Lung (tissue), 12 donors: ENCODE data around the gene SDK2. TPM values are rescaled to one million over a fixed set of nuclear protein-coding genes. Genes with fewer than 3 reads are reported as not detected.

Experiments
- ATAC-seq: fragments of 200-7000 bp; cut with Tn5 transposase; one replicate; pipeline ENCODE4 v1.9.1; 2020; ENCODE audit warnings: moderate number of reproducible peaks; ENCODE audit not compliant: insufficient read depth, low FRiP score
- DNase-seq, 3 donors: peaks; one replicate each; pipeline ENCODE4 v3.0.0-alpha.2; 2013 to 2017
- H3K27ac ChIP-seq, 2 donors: one replicate each; pipeline ENCODE4 v1.5.1; 2013; ENCODE audit warnings: mild to moderate bottlenecking in 2 of 2, moderate library complexity in 2 of 2, control low read depth in 1 of 2, inconsistent platforms in 1 of 2, low read depth in 1 of 2, low read length in 1 of 2
- H3K27me3 ChIP-seq, 3 donors: one replicate each; pipeline ENCODE4 v1.5.1; 2013; ENCODE audit warnings: low read length in 2 of 3; ENCODE audit not compliant: control insufficient read depth in 3 of 3, insufficient read depth in 3 of 3
- H3K36me3 ChIP-seq, 4 donors: one replicate each; pipeline ENCODE4 v1.5.1; 2013; ENCODE audit warnings: low read length in 4 of 4, mild to moderate bottlenecking in 1 of 4, moderate library complexity in 1 of 4; ENCODE audit not compliant: control insufficient read depth in 4 of 4, insufficient read depth in 4 of 4
- H3K4me1 ChIP-seq, 5 donors: one replicate each; pipeline ENCODE4 v1.5.1; 2013; ENCODE audit warnings: low read length in 5 of 5, mild to moderate bottlenecking in 2 of 5, moderate library complexity in 1 of 5; ENCODE audit not compliant: control insufficient read depth in 5 of 5, insufficient read depth in 5 of 5
- H3K4me3 ChIP-seq: one replicate; pipeline ENCODE4 v1.5.1; 2013; ENCODE audit warnings: mild to moderate bottlenecking, control low read depth, moderate library complexity
- H3K9ac ChIP-seq, 2 donors: one replicate each; pipeline ENCODE4 v1.5.1; 2013; ENCODE audit warnings: low read length in 2 of 2, control low read depth in 1 of 2; ENCODE audit not compliant: insufficient read depth in 1 of 2
- H3K9me3 ChIP-seq, 4 donors: one replicate each; pipeline ENCODE4 v1.5.1; 2013; ENCODE audit warnings: low read length in 3 of 4, mild to moderate bottlenecking in 1 of 4, moderate library complexity in 1 of 4; ENCODE audit not compliant: control insufficient read depth in 4 of 4, insufficient read depth in 3 of 4
- WGBS, 2 donors: extraction: QIAGEN DNeasy Blood & Tissue Kit; methylation state at CpG; one replicate each; pipeline ENCODE4 v1.1.7; 2013; 5-methylcytosine and 5-hydroxymethylcytosine counted together
- polyA plus RNA-seq, 2 donors: library from polyadenylated mRNA; stranded (reverse); fragments of 200-250 nt; gene quantifications; one replicate each; pipeline ENCODE4 v1.2.1, GENCODE V29; 2013
- total RNA-seq, 2 donors: library from RNA; depleted of rRNA in 1 of 2; stranded (reverse); fragments of >200 nt in 1 of 2; gene quantifications; one replicate each; pipeline ENCODE4 v1.2.1, GENCODE V29; 2014 to 2021
- TF ChIP-seq, protein P1 (sequence below): IDR thresholded peaks from 2 replicates; pipeline ENCODE4 v1.5.1; 2012; ENCODE audit warnings: mild to moderate bottlenecking; ENCODE audit errors: control extremely low read depth, extremely low read depth
- donor health status: control.
- donor health status: control.
- donor health status: Bipolar disorder and iron deficiency.
- donor health status: healthy.
- donor health status: DM: yes; HTN: yes; CAD: no.

SDK2 gene
- total and polyA plus RNA-seq, 4 donors: 0.91 to 41.7 (median 4.3) TPM

GRCh38 chr17:73514146-73514863 lies 129.9 kb downstream of the SDK2 start:
- Histone ChIP-seq H3K4me1 (peaks cover 0 to 19% (median 6%) of the 10 kb centered on the region in 5 donors), H3K9me3 (no peaks in the 10 kb centered on the region), H3K9ac (no peak overlapping the region), H3K36me3 (no peaks in the 10 kb centered on the region), H3K27me3 (peaks cover 0 to 3% (median 0%) of the 10 kb centered on the region in 3 donors), H3K27ac (no peak overlapping the region), H3K4me3 (no peak overlapping the region)
- DNase-seq: no peak
- TF ChIP-seq, protein P1, sequence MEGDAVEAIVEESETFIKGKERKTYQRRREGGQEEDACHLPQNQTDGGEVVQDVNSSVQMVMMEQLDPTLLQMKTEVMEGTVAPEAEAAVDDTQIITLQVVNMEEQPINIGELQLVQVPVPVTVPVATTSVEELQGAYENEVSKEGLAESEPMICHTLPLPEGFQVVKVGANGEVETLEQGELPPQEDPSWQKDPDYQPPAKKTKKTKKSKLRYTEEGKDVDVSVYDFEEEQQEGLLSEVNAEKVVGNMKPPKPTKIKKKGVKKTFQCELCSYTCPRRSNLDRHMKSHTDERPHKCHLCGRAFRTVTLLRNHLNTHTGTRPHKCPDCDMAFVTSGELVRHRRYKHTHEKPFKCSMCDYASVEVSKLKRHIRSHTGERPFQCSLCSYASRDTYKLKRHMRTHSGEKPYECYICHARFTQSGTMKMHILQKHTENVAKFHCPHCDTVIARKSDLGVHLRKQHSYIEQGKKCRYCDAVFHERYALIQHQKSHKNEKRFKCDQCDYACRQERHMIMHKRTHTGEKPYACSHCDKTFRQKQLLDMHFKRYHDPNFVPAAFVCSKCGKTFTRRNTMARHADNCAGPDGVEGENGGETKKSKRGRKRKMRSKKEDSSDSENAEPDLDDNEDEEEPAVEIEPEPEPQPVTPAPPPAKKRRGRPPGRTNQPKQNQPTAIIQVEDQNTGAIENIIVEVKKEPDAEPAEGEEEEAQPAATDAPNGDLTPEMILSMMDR: no peak
- 90 to 94% methylated on average over 13 of the region's 13 CpGs for WGBS, 2 donors
- no peak for ATAC-seq

- Histone ChIP-seq H3K4me3 (no peak overlapping the region), H3K9me3 (no peaks in the 10 kb centered on the region), H3K27me3 (peaks cover 0 to 3% (median 0%) of the 10 kb centered on the region in 3 donors), H3K27ac (no peak overlapping the region), H3K36me3 (no peaks in the 10 kb centered on the region), H3K9ac (peak overlapping the region in 1 of 2 donors; percentile 3), H3K4me1 (peaks cover 0 to 19% (median 6%) of the 10 kb centered on the region in 5 donors)
- peak in 2 of 3 donors; percentile 34 to 40 for DNase-seq
- WGBS, 2 donors: 66 to 79% methylated on average over 10 of the region's 10 CpGs
- TF ChIP-seq, protein P1: no peak
- ATAC-seq: no peak
These were observed 130.8 kb downstream of the SDK2 start for GRCh38 chr17:73513426-73513825.

DNA sequence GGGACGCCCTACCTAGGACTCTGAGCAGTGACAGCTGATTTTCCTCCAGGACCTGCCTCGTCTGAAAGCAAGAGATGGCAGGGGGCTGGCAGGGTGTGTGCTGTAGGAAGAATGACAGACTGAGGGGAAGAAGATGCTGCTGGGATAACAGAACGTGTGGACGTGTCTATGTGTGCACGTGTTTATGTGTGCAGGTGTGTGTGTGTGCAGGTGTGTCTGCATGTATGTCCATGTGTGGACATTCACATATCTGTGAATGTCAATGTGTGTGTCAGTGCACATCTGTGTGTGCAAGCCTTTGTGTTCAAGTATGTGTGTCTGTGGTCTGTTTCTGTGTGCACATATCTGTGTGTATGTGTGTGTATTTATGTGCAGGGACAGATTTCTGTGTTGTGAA lies 132.5 kb downstream of the SDK2 start:
- 78 to 88% methylated on average over 5 of the region's 5 CpGs for WGBS, 2 donors

More for the DNA sequence above, 132.5 kb downstream of the SDK2 start:
- H3K27me3 ChIP-seq: peaks cover 0 to 3% (median 0%) of the 10 kb centered on the region in 3 donors
- no peaks in the 10 kb centered on the region for H3K9me3 ChIP-seq
- no peak overlapping the region for H3K27ac ChIP-seq
- ATAC-seq (no peak), DNase-seq (no peak)
- H3K36me3 ChIP-seq: no peaks in the 10 kb centered on the region
- peaks cover 0 to 19% (median 6%) of the 10 kb centered on the region in 5 donors for H3K4me1 ChIP-seq
- TF ChIP-seq, protein P1: no peak
- no peak overlapping the region for H3K4me3 ChIP-seq
- no peak overlapping the region for H3K9ac ChIP-seq
